ENCODE data around the gene VWA3A. TPM values are rescaled to one million over a fixed set of nuclear protein-coding genes. Genes with fewer than 3 reads are reported as not detected.

VWA3A gene
- total and polyA plus RNA-seq, 2 of the 4 experiments (the other 2 are of a cell fraction), result not detected

DNA sequence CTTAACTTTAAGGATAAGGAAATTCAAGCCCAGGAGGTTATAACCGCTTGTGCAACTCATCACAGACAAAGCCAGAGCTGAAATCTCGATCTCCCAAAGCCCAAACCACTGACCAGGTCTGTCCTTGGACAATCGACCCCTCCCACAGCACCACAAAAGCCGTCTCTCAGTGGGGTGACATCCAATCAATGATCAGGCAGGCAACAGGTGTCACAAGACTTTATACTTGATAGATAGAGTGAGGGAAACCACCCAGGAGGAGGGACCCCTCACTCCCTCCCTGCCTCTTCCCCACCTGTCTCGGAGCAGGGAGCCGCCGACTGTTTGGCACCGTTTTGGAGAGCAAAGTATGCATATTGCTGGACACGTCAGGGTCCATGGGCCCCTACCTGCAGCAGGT is 55.5 kb downstream of the VWA3A start:
- intact Hi-C loops (cut with micrococcal nuclease), result no loop called here
- ATAC-seq (ENCODE audit: low read depth), result no peak
- no CpG with 5 or more reads among the region's 9 CpGs for WGBS, 2 experiments (ENCODE audit: extremely low coverage in 2 of 2, insufficient read length in 1 of 2)

More for the DNA sequence above, 55.5 kb downstream of the VWA3A start:
- Histone ChIP-seq H3K4me3 (ENCODE audit: insufficient read depth, low read depth, low read length) (no peak overlapping the region), H2BK120ac (ENCODE audit: low read depth, low read length) (no peak overlapping the region), H2BK20ac (ENCODE audit: low read depth, low read length) (no peak overlapping the region), H3K14ac (replicated peaks; ENCODE audit: low read depth, low read length) (no peak overlapping the region), H2BK15ac (ENCODE audit: low read depth, low read length) (no peak overlapping the region), H2AFZ (replicated peaks; ENCODE audit: low read length, poor library complexity) (no peak overlapping the region), H3K56ac (ENCODE audit: extremely low read depth, insufficient read depth, low read length) (no peak overlapping the region), H3K27ac (ENCODE audit: insufficient read depth, low read length) (no peak overlapping the region), H2AK5ac (ENCODE audit: low read depth, low read length) (no peak overlapping the region), H2BK5ac (ENCODE audit: low read depth, low read length, poor library complexity, severe bottlenecking) (no peak overlapping the region), H3K27me3 (ENCODE audit: control insufficient read depth, insufficient read depth, low read length) (peaks cover 17% of the 10 kb centered on the region; the same call in 1 of the 2 replicates), H3K9ac (ENCODE audit: low read depth, low read length) (no peak overlapping the region), H3K9me3 (ENCODE audit: control insufficient read depth, insufficient read depth, low read length) (no peaks in the 10 kb centered on the region), H3K36me3 (ENCODE audit: control insufficient read depth, insufficient read depth, low read length) (no peaks in the 10 kb centered on the region), H3K4ac (ENCODE audit: low read depth, low read length) (no peak overlapping the region), H4K5ac (ENCODE audit: low read depth, low read length) (no peak overlapping the region), H3K9me1 (ENCODE audit: insufficient read depth, low read length) (no peaks in the 10 kb centered on the region), H4K20me1 (ENCODE audit: insufficient read depth, low read length) (no peaks in the 10 kb centered on the region), H4K91ac (ENCODE audit: insufficient read depth, low read depth, low read length) (no peak overlapping the region), H3K4me1 (ENCODE audit: control insufficient read depth, insufficient read depth, low read length) (no peaks in the 10 kb centered on the region), H3K23ac (ENCODE audit: low read depth, low read length) (no peak overlapping the region), H2AK9ac (replicated peaks; ENCODE audit: low read depth, low read length, poor library complexity) (no peak overlapping the region), H3K18ac (ENCODE audit: low read depth, low read length) (no peak overlapping the region), H3K79me1 (ENCODE audit: low read depth in 1 of 2, low read length in 2 of 2) (no peaks in the 10 kb centered on the region), H4K8ac (ENCODE audit: low read depth in 2 of 2, low read length in 2 of 2) (no peak overlapping the region), H3K4me2 (ENCODE audit: low read depth, low read length) (no peak overlapping the region)
- no peak for DNase-seq
- POLR2A ChIA-PET (ENCODE audit: unreplicated experiment), result no interaction called here
- in situ Hi-C loops (cut with MboI; ENCODE audit: low sequenced_read_pairs) (loop anchor here (5.0 kb wide), 1 partner anchor 34 kb away; no protein-coding TSS in a partner anchor), dilution Hi-C loops (cut with HindIII; ENCODE audit: low sequenced_read_pairs, unreplicated experiment) (no loop called here)
- no TSS peak for BruUV-seq (replicated peaks)
- CTCF ChIA-PET, result no interaction called here
- no peak for TF ChIP-seq CHD1 (IDR thresholded peaks at IDR 0.05; ENCODE audit: low read depth, low read length)
- no peak for TF ChIP-seq FOS (IDR thresholded peaks at IDR 0.05; ENCODE audit: low read depth, low read length)
- no peak for TF ChIP-seq MAFK (IDR thresholded peaks at IDR 0.05; ENCODE audit: low read depth, low read length)
- TF ChIP-seq RCOR1 (IDR thresholded peaks at IDR 0.05; ENCODE audit: insufficient replicate concordance, low read length), result no peak
- TF ChIP-seq CEBPB (IDR thresholded peaks at IDR 0.05; ENCODE audit: low read depth, low read length), result no peak
- no peak for TF ChIP-seq NFE2L2 (IDR thresholded peaks at IDR 0.05; ENCODE audit: low read depth, low read length)
- no peak for TF ChIP-seq USF2 (IDR thresholded peaks at IDR 0.05; ENCODE audit: low read depth, low read length)
- no peak for TF ChIP-seq RAD21 (IDR thresholded peaks at IDR 0.05; ENCODE audit: low read length)
- TF ChIP-seq, protein P1, sequence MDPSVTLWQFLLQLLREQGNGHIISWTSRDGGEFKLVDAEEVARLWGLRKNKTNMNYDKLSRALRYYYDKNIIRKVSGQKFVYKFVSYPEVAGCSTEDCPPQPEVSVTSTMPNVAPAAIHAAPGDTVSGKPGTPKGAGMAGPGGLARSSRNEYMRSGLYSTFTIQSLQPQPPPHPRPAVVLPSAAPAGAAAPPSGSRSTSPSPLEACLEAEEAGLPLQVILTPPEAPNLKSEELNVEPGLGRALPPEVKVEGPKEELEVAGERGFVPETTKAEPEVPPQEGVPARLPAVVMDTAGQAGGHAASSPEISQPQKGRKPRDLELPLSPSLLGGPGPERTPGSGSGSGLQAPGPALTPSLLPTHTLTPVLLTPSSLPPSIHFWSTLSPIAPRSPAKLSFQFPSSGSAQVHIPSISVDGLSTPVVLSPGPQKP (IDR thresholded peaks at IDR 0.05; ENCODE audit: borderline replicate concordance, low read depth, low read length), result no peak
- TF ChIP-seq MAZ (IDR thresholded peaks at IDR 0.05; ENCODE audit: borderline replicate concordance, low read depth, low read length), result no peak
- no peak for TF ChIP-seq POLR2A (IDR thresholded peaks at IDR 0.05; ENCODE audit: low read depth, low read length)
- TF ChIP-seq RFX5 (IDR thresholded peaks at IDR 0.05; ENCODE audit: low read depth, low read length), result no peak
- no peak for TF ChIP-seq SMC3 (IDR thresholded peaks at IDR 0.05; ENCODE audit: low read depth, low read length)

Data from IMR-90 (cell line).